Measurements from ENCODE around the gene SNAPC4. TPM values are rescaled to one million over a fixed set of nuclear protein-coding genes. Genes with fewer than 3 reads are reported as not detected.

SNAPC4 gene
- total RNA-seq, 1 experiment from 2014 or later: 7.5 TPM

GRCh38 chr9:136433043-136433715 is 33.2 kb upstream of the SNAPC4 start:
- ChIA-PET CTCF (no interaction called here), POLR2A (ENCODE audit: unreplicated experiment) (no interaction called here)
- Histone ChIP-seq H3K27ac (ENCODE audit: low read length) (no peak overlapping the region), H3K9ac (ENCODE audit: low read length) (no peak overlapping the region), H3K9me2 (replicated peaks; ENCODE audit: low read length) (no peaks in the 10 kb centered on the region), H3K4me3 (ENCODE audit: low read length) (no peak overlapping the region), H4K20me1 (ENCODE audit: low read length) (peaks cover 8% of the 10 kb centered on the region; the same call in 1 of the 2 replicates), H2AFZ (ENCODE audit: low read length) (no peak overlapping the region), H3K36me3 (ENCODE audit: low read depth, low read length) (no peaks in the 10 kb centered on the region), H3K79me2 (ENCODE audit: low read length) (peaks cover 29% of the 10 kb centered on the region), H3K4me2 (ENCODE audit: low read length) (no peak overlapping the region), H3K4me1 (ENCODE audit: insufficient read depth, low read length) (peaks cover 14% of the 10 kb centered on the region), H3K9me3 (ENCODE audit: low read length) (no peaks in the 10 kb centered on the region), H3K27me3 (ENCODE audit: low read length) (no peaks in the 10 kb centered on the region), H3F3A (ENCODE audit: low read length, unreplicated experiment) (no peaks in the 10 kb centered on the region)
- intact Hi-C loops (cut with micrococcal nuclease): no loop called here
- no TSS peak for BruUV-seq (replicated peaks)
- ATAC-seq (no peak), DNase-seq (no peak)
- TF ChIP-seq EZH2phosphoT487 (IDR thresholded peaks at IDR 0.05; ENCODE audit: borderline replicate concordance, low read length) (no peak), EZH2 (IDR thresholded peaks at IDR 0.05; ENCODE audit: low read length, unreplicated experiment) (no peak), CTCF (conservative IDR thresholded peaks at IDR 0.05; ENCODE audit: low read depth, low read length) (no peak)

GRCh38 chr9:136432591-136432990 is 32.6 kb upstream of the SNAPC4 start:
- peaks cover 6% of the 10 kb centered on the region; the same call in 1 of the 2 replicates for H4K20me1 ChIP-seq (ENCODE audit: low read length)
- H3K27me3 ChIP-seq (ENCODE audit: low read length): no peaks in the 10 kb centered on the region
- no peaks in the 10 kb centered on the region for H3K36me3 ChIP-seq (ENCODE audit: low read depth, low read length)
- H3K79me2 ChIP-seq (ENCODE audit: low read length): peaks cover 23% of the 10 kb centered on the region
- no peak overlapping the region for H3K27ac ChIP-seq (ENCODE audit: low read length)
- TF ChIP-seq EZH2phosphoT487 (IDR thresholded peaks at IDR 0.05; ENCODE audit: borderline replicate concordance, low read length) (no peak), CTCF (conservative IDR thresholded peaks at IDR 0.05; ENCODE audit: low read depth, low read length) (no peak), EZH2 (IDR thresholded peaks at IDR 0.05; ENCODE audit: low read length, unreplicated experiment) (no peak)
- BruUV-seq (replicated peaks): no TSS peak
- no peaks in the 10 kb centered on the region for H3F3A ChIP-seq (ENCODE audit: low read length, unreplicated experiment)
- intact Hi-C loops (cut with micrococcal nuclease): no loop called here
- peaks cover 10% of the 10 kb centered on the region for H3K4me1 ChIP-seq (ENCODE audit: insufficient read depth, low read length)
- POLR2A ChIA-PET (ENCODE audit: unreplicated experiment): no interaction called here
- CTCF ChIA-PET: no interaction called here
- no peak overlapping the region for H3K9ac ChIP-seq (ENCODE audit: low read length)
- H2AFZ ChIP-seq (ENCODE audit: low read length): no peak overlapping the region
- H3K9me2 ChIP-seq (replicated peaks; ENCODE audit: low read length): no peaks in the 10 kb centered on the region
- no peak for ATAC-seq
- no peak for DNase-seq
- H3K4me3 ChIP-seq (ENCODE audit: low read length): no peak overlapping the region
- H3K9me3 ChIP-seq (ENCODE audit: low read length): no peaks in the 10 kb centered on the region
- no peak overlapping the region for H3K4me2 ChIP-seq (ENCODE audit: low read length)

GRCh38 chr9:136431782-136432350 is 31.9 kb upstream of the SNAPC4 start:
- no peak overlapping the region for H3K4me3 ChIP-seq (ENCODE audit: low read length)
- no peak overlapping the region for H3K27ac ChIP-seq (ENCODE audit: low read length)
- ATAC-seq (no peak), DNase-seq (no peak)
- H3F3A ChIP-seq (ENCODE audit: low read length, unreplicated experiment): no peaks in the 10 kb centered on the region
- H3K4me1 ChIP-seq (ENCODE audit: insufficient read depth, low read length): 0 out of 2 replicates have a peak, but pooled peaks cover 2% of the 10 kb centered on the region
- peaks cover 15% of the 10 kb centered on the region for H3K79me2 ChIP-seq (ENCODE audit: low read length)
- H3K9me3 ChIP-seq (ENCODE audit: low read length): no peaks in the 10 kb centered on the region
- no peaks in the 10 kb centered on the region for H3K36me3 ChIP-seq (ENCODE audit: low read depth, low read length)
- H3K9me2 ChIP-seq (replicated peaks; ENCODE audit: low read length): no peaks in the 10 kb centered on the region
- no peak for TF ChIP-seq EZH2phosphoT487 (IDR thresholded peaks at IDR 0.05; ENCODE audit: borderline replicate concordance, low read length)
- H2AFZ ChIP-seq (ENCODE audit: low read length): no peak overlapping the region
- peaks cover under 1% of the 10 kb centered on the region; the same call in 1 of the 2 replicates for H4K20me1 ChIP-seq (ENCODE audit: low read length)
- ChIA-PET POLR2A (ENCODE audit: unreplicated experiment) (no interaction called here), CTCF (no interaction called here)
- no peak overlapping the region for H3K4me2 ChIP-seq (ENCODE audit: low read length)
- H3K27me3 ChIP-seq (ENCODE audit: low read length): no peaks in the 10 kb centered on the region
- intact Hi-C loops (cut with micrococcal nuclease): no loop called here
- no TSS peak for BruUV-seq (replicated peaks)
- H3K9ac ChIP-seq (ENCODE audit: low read length): no peak overlapping the region
